Daoy (cell line): ENCODE measurements around the gene CDC42BPA. TPM values are rescaled to one million over a fixed set of nuclear protein-coding genes. Genes with fewer than 3 reads are reported as not detected.
A peak's percentile ranks its signal among the peaks of the same experiment; 100 is the strongest.
"Not testable (repeated sequence)": the region's sequence is repeated elsewhere in the genome, so short reads cannot be mapped to it uniquely, and the experiment has no call there.

ENCODE experiments used
- DNase-seq: peaks from one replicate; pipeline ENCODE4 v3.0.0-alpha.2; 2015; ENCODE audit warnings: low read depth
- total RNA-seq: library from RNA; depleted of rRNA; stranded (reverse); fragments of >200 nt; shearing (Covaris generic); gene quantifications from 2 replicates; pipeline ENCODE4 v1.2.3, GENCODE V29; 2014

CDC42BPA gene
- total RNA-seq, 1 experiment from 2014 or later, result 18.5 TPM

- not testable (repeated sequence) for DNase-seq
These were observed 17.8 kb upstream of the CDC42BPA start for GRCh38 chr1:227336136-227336535.

GRCh38 chr1:227335242-227336020 lies 17.1 kb upstream of the CDC42BPA start:
- no peak for DNase-seq

GRCh38 chr1:227333423-227333822 lies 15.1 kb upstream of the CDC42BPA start:
- DNase-seq, result peak; percentile 58

- peak; percentile 10 for DNase-seq
These were observed 12.2 kb upstream of the CDC42BPA start for GRCh38 chr1:227330279-227331076.

GRCh38 chr1:227328405-227329019 lies 10.2 kb upstream of the CDC42BPA start:
- DNase-seq, result no peak

GRCh38 chr1:227325156-227325555 lies 6.9 kb upstream of the CDC42BPA start:
- no peak for DNase-seq

GRCh38 chr1:227323967-227324268 lies 5.6 kb upstream of the CDC42BPA start:
- DNase-seq, result no peak

- DNase-seq, result peak; percentile 34
These were observed 5.1 kb upstream of the CDC42BPA start for GRCh38 chr1:227323171-227323966.

GRCh38 chr1:227322376-227322775 lies 4.1 kb upstream of the CDC42BPA start:
- DNase-seq, result no peak

- no peak for DNase-seq
These were observed 2.7 kb upstream of the CDC42BPA start for GRCh38 chr1:227321035-227321434.

- no peak for DNase-seq
These were observed 2.2 kb upstream of the CDC42BPA start for GRCh38 chr1:227320476-227320875.

GRCh38 chr1:227318853-227319607 lies 738 bp upstream of the CDC42BPA start:
- DNase-seq, result peak; percentile 69

- peak; percentile 63 for DNase-seq
These were observed 723 bp downstream of the CDC42BPA start for GRCh38 chr1:227317523-227318015.

- peak; percentile 30 for DNase-seq
These were observed 1.3 kb downstream of the CDC42BPA start for GRCh38 chr1:227317011-227317451.

- no peak for DNase-seq
These were observed 1.8 kb downstream of the CDC42BPA start for GRCh38 chr1:227316456-227316855.

- peak; percentile 40 for DNase-seq
These were observed 2.5 kb downstream of the CDC42BPA start for GRCh38 chr1:227315629-227316346.

GRCh38 chr1:227314014-227314848 lies 4.1 kb downstream of the CDC42BPA start:
- DNase-seq, result no peak

- DNase-seq, result no peak
These were observed 5.8 kb downstream of the CDC42BPA start for GRCh38 chr1:227312361-227313025.
